DLD1 (cell line): Measurements from ENCODE around the gene UBE2D1.

Source experiments
- in situ Hi-C: cut with HindIII; loops from 2 replicates; pipeline ENCODE4 v1.10.0; 2017; ENCODE audit warnings: low sequenced_read_pairs

The UBE2D1 gene

DNA sequence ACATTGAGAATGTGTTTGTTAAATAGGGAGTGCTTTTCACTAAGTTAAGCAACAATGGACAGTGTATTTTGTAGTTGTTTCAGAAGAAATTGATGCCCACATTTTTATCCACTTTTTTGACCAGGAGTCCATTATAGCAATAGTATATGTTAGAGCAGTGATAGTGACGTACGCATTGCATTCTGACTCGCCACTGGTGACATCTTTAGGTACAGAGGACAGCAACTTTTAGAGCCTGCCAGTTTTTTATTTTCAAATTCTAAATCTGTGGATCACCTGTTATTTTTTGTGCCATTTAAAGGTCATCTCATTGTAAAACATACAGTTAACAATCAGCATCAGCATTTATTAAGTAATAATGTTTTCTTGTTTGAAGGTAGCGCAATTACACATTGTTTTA lies 1.4 kb downstream of the UBE2D1 start:
- in situ Hi-C loops, result no loop called here

DNA sequence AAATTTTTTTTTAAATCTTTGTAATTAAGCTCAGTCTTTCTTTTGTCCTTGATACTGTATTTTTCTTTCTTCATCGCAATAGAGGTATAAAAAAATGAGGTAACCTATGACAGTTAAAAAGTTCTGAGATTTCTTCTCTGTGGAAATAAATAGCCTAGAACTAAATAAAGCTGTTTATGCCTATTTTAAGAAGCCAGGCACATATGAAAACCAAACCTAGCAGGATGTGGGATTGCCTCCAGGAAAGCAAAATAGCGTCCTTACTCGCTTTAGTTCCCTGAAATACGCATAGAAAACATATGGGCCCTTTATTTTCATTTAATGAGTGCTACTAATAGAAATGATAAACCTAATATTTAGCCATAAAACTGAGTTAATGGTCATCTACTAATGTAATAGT lies 6.6 kb downstream of the UBE2D1 start:
- in situ Hi-C loops, result no loop called here

DNA sequence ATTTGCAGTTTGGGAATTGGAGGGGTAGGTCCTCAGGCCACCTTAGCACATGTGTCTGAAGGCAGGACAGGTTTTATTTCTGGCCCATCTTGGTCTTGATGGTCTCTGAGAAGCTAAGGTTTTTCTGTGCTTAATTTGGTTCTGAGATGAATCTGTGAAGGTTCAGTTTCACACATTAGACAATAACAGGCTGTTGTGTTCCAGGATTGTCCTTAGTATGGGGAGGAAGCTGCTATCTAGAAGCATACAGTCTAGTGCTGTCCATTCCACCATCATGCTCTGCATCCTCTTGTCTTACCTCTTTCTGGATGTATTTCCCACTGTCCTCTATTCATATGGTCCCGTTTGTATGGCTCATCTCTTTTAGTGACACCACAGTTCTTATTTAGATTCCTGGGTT lies 7.1 kb downstream of the UBE2D1 start:
- in situ Hi-C loops, result no loop called here

DNA sequence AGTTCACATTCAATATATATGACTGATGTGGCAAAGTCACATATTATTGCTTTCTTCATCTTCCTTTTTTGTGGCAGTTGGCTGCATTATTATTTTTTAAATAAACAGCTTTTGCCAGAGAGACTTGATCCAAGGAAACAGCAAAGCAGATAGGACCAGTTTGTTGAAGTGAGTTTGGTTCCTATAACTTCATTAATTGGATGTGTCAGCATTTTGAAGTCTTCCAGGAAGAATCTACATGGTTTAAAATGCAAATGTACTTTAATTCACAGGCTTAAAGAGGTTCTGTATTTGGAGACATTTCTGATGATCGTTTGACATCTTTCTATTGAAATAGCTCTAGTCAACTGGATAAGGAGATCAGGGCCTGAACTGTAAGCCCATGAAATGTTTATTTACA lies 13.2 kb downstream of the UBE2D1 start:
- in situ Hi-C loops, result no loop called here

- in situ Hi-C loops, result no loop called here
Observed at GRCh38 chr10:58348571-58349033, 13.8 kb downstream of the UBE2D1 start.

GRCh38 chr10:58350023-58350422 lies 15.2 kb downstream of the UBE2D1 start:
- in situ Hi-C loops, result no loop called here

GRCh38 chr10:58350619-58351323 lies 16.0 kb downstream of the UBE2D1 start:
- in situ Hi-C loops, result no loop called here

GRCh38 chr10:58351616-58352578 lies 17.1 kb downstream of the UBE2D1 start:
- in situ Hi-C loops, result no loop called here

- in situ Hi-C loops, result no loop called here
Observed at GRCh38 chr10:58352956-58353610, 18.3 kb downstream of the UBE2D1 start.

DNA sequence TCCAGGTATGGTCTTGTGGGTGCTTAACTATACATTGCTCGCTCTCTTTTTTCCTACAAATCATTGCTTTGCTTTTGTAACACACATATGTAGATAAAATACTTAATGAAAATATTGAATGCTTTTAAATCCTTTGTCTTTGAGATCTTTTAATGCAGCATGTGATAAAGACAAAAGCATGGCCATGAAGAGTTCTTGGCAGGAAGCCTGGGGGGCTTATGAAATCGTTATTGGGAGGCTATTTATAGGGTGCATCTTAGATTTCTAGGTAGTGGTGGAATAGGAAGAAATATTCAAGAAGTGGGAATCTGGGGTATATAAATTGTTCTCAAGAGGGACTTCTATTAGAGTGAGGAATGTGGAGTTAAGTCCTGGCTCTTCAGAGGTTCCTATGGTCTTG lies 21.9 kb downstream of the UBE2D1 start:
- in situ Hi-C loops, result no loop called here

DNA sequence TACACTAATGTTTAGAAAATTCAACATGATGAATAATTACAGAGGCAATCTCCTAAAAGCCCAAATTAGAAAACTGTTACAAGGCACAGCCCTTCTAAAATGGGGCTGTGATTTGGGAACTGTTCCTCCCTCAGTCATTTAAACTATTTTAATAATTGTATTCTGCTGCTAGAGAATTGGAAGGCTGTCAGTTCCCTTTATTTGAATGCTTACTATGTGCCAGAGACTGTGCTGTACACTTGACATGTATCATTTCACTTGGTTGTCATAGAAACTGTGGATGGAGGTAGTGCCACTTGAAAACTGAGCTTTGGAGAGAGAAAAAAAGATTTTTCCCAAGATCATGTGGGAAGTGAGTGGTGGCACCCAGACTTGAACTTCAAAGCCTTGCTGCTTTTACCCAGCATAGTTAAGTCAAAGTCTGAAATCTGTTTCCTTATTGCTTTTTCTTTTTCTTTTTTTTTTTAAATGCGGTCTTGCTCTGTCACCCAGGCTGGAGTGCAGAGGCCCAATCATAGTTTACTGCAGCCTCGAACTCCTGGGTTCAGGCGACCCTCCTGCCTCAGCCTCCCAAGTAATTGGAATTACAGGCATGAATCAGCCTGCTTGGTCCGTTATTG lies 23.6 kb downstream of the UBE2D1 start:
- in situ Hi-C loops, result no loop called here

DNA sequence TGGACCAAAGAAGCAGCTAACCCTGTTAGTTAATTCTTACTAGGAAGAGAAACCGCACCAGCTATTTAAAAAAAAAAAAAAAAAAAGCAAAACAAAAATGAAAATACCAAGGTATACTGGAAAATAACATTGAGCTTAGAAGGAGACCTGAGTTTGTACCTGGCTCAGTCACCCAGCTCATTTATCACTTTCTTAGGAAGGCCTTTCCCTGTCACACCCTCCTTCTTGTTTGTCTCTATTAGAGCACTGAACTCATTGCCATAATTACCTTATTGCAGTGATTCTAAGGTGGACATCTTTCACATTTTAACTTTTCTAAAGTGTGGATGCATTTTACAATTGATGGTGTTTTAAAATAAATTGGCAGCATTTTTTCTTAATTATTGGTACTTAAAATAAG lies 24.1 kb downstream of the UBE2D1 start:
- in situ Hi-C loops, result no loop called here

GRCh38 chr10:58359541-58359940 lies 24.7 kb downstream of the UBE2D1 start:
- in situ Hi-C loops, result no loop called here

DNA sequence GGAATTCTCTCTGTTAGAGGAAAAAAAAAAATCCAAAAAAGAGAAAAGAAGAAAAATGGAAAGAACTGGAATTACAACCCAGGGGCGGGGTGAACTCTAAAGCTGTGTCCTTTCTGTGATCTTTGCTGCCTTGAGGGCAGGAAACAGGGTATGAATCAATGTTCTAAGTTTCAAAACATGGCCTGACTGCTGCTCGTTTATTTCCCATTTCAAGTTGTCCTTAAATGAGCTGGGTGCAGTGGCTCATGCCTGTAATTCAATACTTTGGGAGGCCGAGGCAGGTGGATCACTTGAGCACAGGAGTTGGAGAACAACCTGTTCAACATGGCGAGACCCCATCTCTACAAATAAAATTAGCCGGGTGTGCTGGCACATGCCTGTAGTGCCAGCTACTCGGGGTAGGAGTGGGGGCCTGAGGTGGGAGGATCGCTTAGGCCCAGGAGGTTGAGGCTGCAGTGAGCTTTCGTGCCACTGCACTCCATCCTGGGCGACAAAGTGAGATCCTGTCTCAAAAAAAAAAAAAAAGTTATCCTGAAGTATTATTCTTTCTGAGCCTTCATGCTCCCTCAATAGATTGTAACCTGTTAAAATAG lies 25.7 kb downstream of the UBE2D1 start:
- in situ Hi-C loops, result no loop called here

- in situ Hi-C loops, result no loop called here
Observed at GRCh38 chr10:58361353-58361752, 26.5 kb downstream of the UBE2D1 start.

- in situ Hi-C loops, result no loop called here
Observed at GRCh38 chr10:58362027-58362789, 27.4 kb downstream of the UBE2D1 start.

- in situ Hi-C loops, result no loop called here
Observed at GRCh38 chr10:58367069-58367468, 32.3 kb downstream of the UBE2D1 start.

DNA sequence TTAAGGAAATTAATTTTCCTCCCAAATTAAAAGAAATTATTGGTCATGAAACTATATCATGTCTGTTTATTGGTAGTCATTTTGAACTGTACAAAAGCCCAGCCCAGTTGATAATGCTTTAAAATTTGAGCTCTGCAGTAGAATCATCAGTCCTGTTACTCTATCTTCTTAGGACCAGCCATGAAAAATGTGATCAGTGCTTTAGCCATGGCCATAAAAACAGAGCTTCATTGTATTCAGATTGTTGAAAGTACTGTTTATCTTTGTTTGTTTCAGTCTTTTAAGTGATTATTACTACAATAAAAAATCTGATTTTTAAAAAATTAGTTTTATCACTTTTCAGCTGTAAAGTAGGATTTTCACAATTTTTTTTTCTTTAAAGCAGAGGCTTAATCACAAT lies 36.7 kb downstream of the UBE2D1 start:
- in situ Hi-C loops, result no loop called here

DNA sequence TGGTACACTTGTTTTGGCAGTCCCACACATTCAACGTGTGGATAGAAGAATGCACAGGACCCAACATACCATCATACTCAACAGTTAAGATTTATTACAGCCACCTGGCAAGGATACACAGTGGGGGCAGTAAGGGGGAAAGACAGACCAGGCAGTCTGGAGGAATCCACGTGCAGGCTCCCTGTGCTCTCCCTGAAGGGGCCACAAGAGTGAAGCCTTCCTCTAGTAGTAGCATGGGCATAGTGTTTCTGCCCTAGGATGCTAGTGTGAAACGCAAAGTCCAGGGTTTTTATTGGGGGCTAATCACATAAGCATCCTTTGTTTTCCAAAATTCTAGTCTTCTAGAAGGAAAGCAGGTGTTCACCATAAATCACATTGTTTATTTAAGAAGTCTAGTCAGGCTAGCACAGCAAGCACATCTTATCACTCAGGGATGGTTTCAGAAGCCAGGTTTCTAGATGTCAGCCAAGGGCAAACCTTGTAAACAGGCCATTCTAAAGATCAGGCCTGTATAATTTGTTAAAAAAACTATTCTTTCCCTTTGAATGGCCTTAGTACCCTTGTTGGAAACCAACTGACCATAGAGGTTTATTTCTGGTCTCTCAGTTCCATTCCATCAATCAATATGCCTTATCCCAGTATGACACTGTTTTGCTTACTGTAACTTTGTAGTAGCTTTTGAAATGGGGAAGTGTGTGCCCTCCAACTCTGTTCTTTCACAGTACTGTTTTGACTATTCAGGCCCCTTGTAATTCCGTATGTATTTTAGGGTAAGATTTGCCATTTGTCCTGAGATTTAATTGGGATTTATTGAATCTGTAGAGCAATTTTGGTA lies 38.0 kb downstream of the UBE2D1 start:
- in situ Hi-C loops, result no loop called here
